NCI-H187 (cell line): Measurements from ENCODE around the gene VEGFC.

ENCODE experiments used
- DNase-seq, 2 experiments: peaks; one replicate each; lab custom pipeline; 2025; lab: John Stamatoyannopoulos, UW

VEGFC gene

DNA sequence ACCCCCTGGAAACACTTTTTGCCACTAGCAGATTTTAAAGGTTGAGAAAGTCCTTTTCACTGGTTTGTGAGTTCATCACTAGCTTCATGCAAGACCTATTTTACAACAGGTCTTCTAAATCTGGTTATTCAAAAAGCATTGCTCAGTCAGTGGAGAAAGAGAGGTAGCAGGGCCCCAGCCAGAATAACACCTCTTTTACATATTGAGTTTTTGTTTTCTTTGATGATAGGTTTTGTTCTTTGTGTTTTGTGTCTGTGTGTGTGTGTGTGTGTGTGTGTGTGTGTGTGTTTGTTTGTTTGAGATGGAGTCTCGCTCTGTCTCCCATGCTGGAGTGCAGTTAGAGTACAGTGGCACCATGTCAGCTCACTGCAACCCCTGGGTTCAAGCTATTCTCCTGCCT is 2.7 kb upstream of the VEGFC start:
- DNase-seq = no peak

DNA sequence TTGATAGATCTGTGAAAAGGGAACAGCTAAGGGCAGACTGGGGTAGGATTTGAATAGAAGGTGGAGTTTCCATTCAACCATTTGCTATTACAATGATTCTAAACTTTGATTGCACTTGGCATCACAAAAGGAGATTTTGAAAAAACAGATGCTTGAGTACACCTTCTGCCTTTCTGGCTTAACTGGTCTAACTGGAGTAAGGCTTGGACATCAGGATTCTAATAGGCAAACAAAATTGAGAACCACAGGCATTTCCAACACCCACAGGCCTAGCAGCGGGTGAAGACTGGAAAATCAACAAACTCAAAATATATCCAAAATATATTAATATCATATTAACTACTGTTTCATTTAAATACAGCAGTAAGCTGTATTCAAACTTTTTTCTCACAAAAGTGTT is 1.9 kb upstream of the VEGFC start:
- no peak for DNase-seq

GRCh38 chr4:176794151-176794550 is 1.4 kb upstream of the VEGFC start:
- no peak for DNase-seq

- no peak for DNase-seq
Observed at GRCh38 chr4:176793060-176793605, 411 bp upstream of the VEGFC start.

DNA sequence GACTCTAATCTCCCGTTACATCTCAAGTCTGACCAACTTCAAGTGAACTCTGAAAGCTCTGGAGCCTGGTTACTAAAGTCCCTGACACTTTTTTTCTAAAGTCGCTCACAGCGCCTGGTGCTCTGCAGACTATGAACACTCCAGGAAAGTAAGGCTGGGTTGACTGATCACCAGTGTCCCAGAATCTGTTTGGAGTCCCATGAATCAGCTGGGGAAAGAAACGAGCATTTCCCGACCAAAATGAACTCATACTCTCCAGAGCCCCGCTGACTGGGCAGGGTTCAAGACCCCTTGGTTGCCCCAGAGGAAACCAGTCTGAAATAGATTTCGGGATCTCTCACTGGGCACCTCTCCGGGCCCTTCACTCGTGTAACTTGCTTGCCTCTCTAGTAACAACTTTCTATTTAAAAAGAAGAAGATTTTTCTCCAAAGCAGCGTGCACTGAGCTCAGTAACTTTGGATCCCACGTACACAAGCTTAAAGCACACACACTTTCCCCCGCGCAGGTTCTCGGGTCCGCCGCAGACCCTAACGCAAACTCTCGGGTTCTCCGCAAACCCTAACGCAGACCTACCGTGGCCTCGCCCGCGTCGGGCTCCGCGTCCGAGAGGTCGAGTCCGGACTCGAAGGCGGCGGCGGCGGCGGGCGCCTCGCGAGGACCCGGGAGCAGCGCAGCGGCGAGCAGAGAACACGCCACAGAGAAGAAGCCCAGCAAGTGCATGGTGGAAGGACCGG is 964 bp downstream of the VEGFC start:
- no peak for DNase-seq

DNA sequence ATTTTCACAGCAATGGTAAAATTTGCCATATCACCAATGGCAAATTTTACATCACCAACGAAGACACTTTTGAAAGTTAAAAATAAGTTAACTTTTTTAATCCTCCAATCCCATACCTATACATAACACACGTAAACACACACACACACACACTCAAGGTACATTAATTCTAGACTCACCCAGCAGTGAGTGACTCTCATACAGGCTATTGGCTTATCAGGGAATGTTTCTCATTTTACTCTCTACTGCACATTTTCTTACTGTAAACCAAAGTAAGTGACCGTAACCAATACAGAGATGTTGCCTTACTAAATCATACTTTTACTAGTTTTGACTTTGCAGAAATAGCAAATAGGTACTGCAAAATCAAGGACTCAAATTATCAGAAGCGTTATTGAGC is 2.3 kb downstream of the VEGFC start:
- no peak for DNase-seq

DNA sequence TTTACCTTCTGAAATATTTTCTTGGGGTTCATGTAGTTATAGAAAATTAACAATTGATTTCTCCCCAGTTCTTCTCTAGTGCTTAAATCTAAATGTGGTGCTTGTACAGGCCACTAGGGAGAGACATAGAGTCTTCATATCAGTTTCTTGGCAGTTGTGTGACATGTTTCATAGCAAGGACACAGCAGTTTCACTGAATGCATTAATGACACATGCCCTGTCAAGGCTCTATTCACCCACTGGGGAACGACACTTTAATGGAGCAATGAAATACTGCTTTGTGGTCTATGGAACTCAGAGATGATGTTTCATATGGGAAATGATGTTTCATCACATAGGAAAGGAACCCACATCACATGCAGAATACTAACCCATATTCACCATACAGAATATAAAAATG is 2.8 kb downstream of the VEGFC start:
- no peak for DNase-seq

DNA sequence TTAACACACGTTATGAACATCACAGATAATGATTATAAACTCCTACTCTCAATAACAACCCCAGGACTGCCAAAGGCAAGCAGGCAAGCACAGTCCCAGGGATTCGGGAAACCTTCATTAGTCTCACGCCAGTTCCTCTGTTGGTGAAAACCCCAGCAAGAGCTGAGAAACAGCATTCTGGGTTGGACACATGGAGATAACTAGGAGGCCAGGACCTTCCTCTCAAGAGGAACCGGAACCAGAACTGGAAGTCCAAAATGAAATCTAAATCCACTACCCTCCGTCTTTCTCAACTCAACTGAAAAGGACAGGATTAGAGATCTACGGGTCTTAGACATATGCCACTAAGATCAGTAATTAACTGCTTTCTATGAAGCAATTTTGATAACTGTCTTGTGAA is 3.8 kb downstream of the VEGFC start:
- DNase-seq = no peak

DNA sequence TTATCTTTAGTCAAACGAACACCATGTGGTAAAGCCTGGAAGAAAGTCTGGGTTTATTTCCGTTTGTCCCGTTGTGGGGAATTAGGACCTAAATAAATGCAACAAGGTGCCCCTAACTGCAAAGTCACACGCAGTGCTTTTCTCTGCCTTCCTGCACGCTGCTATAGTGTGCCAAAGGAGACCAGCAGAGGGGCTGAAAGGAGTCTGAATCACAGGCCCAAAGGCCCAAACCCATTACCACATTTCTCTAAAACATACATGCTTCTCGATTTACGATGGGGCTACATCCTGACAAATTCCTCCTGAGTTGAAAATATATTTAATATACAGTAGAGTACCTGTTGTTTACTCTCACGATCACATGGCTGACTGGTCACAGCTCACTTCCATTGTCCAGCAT is 4.5 kb downstream of the VEGFC start:
- no peak for DNase-seq

GRCh38 chr4:176784816-176785215 is 7.9 kb downstream of the VEGFC start:
- no peak for DNase-seq

DNA sequence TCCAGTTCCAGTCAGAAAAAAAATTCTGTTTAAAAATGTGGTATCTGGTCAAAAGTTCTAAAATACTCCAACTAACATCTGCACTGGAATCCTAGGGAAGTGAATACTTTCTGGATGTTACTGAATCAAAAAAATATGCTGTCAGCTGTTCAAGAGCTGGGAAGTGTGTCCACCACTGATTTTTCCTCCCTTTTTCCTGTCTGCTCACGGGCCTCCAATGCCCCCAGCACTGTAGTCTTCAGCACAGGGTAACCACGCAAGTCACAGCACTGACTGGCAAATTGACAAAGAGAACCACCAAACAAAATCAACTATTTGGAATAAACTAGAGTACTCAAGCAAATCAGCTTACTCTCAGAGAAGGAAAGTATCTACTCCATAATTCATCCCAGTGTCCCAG is 9.9 kb downstream of the VEGFC start:
- no peak for DNase-seq

GRCh38 chr4:176782191-176782590 is 10.5 kb downstream of the VEGFC start:
- no peak for DNase-seq

DNA sequence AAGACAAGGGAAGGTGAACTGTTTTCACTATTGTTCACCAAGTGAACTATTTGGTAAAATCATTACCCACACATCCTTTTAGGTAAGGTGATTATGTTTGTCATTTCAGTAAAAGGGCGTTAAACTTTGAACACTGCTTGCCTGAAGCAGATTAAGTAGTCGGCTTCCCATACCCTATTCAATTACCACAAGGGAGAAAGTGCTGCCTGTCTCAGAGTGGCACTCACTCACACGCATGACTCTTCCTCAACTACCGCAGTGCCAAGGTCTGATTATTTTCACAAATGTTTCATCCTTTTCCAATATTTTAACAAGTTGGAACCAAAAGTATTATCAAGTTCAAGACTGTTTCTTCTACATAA is 11.0 kb downstream of the VEGFC start:
- no peak for DNase-seq

- no peak for DNase-seq
Observed at GRCh38 chr4:176780995-176781738, 11.6 kb downstream of the VEGFC start.

DNA sequence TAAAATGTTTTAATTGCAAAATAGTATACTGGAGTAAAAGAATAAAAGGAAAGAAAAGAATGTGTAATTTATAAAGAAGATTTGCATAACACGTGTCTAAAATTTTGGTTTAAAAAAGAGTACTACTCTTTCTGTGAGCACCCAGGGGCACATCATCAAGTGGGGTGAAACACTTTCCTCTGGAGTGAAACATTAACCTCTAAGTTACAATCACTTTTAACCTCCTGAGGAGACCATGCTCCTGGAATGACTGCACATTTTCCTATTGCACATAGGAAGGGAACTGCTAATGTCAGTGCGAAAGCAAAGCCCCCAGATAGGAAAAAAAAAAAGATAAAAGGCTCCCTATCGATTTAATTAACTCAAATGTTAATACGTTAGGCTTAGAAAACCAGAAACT is 13.3 kb downstream of the VEGFC start:
- DNase-seq = no peak

- no peak for DNase-seq
Observed at GRCh38 chr4:176778491-176778890, 14.2 kb downstream of the VEGFC start.

- no peak for DNase-seq
Observed at GRCh38 chr4:176778063-176778462, 14.7 kb downstream of the VEGFC start.

GRCh38 chr4:176775338-176775737 is 17.4 kb downstream of the VEGFC start:
- DNase-seq = no peak

- no peak for DNase-seq
Observed at GRCh38 chr4:176774852-176775251, 17.9 kb downstream of the VEGFC start.

- no peak for DNase-seq
Observed at GRCh38 chr4:176769514-176769913, 23.2 kb downstream of the VEGFC start.

DNA sequence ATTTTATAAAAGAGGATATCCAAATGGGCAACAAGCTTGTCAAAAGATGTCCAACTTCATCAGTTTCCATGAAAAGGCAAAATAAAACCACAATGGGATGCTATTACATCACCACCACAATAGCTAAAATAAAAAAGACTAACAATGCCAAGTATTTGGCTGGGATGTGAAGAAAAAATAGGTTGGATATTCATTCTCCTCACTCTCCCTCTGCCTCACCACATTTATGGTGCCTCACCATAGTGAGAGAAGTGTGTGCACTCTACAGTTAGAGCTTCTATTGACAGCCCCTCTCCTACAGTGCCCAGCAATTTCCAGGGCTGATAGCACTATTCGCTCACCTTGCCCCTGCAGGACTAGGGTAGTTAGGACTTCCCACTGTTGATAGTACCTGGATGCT is 25.5 kb downstream of the VEGFC start:
- DNase-seq = no peak

- DNase-seq = no peak
Observed at GRCh38 chr4:176762661-176763308, 29.9 kb downstream of the VEGFC start.

GRCh38 chr4:176761872-176762271 is 30.9 kb downstream of the VEGFC start:
- no peak for DNase-seq
